ENCODE measurements around the gene ARHGEF5.
"Not testable (repeated sequence)": the region's sequence is repeated elsewhere in the genome, so short reads cannot be mapped to it uniquely, and the experiment has no call there.

DNA sequence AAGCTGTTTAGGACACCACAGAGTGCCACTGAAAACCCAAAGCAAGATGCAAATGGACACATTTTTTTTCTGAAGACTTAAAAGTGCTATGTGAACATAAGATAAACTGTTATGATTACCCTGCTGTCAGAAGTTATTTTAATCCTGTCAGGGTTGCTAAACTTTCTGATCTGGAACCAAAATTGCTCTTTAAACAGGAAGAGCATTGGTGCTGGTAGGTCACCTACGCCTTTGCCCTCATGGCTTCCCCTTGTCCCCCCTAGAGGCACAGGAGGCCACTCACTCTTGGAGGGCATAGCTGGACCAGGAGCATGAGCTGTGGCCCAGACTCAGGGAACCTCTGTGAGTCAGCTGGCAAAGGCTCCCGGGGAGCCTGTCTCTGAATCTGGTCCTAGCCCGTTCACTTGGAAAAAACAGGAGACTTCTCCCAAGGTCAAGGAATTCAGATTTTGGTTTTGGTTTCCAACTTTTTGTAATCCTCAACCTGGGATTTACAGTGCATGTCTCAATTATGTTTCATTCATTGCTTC lies 33.5 kb upstream of the ARHGEF5 start:
- TF ChIP-seq POLR2AphosphoS5 (IDR thresholded peaks at IDR 0.05; ENCODE audit: low read depth, low read length); POLR2A (IDR thresholded peaks at IDR 0.05; ENCODE audit: low read depth, low read length); TAF1 (IDR thresholded peaks at IDR 0.05; ENCODE audit: borderline replicate concordance, low read depth, low read length): not testable (repeated sequence)

All from GM12892 (cell line).